Measurements from ENCODE around the gene UNC79.

- TF ChIP-seq CTCF (IDR thresholded peaks at IDR 0.05) (no peak), EZH2 (IDR thresholded peaks at IDR 0.05) (no peak)
Measured at GRCh38 chr14:93727917-93728650, 297.3 kb downstream of the UNC79 start.
